ENCODE data around the gene FCSK.
"Not testable (repeated sequence)": the region's sequence is repeated elsewhere in the genome, so short reads cannot be mapped to it uniquely, and the experiment has no call there.

Gene FCSK

DNA sequence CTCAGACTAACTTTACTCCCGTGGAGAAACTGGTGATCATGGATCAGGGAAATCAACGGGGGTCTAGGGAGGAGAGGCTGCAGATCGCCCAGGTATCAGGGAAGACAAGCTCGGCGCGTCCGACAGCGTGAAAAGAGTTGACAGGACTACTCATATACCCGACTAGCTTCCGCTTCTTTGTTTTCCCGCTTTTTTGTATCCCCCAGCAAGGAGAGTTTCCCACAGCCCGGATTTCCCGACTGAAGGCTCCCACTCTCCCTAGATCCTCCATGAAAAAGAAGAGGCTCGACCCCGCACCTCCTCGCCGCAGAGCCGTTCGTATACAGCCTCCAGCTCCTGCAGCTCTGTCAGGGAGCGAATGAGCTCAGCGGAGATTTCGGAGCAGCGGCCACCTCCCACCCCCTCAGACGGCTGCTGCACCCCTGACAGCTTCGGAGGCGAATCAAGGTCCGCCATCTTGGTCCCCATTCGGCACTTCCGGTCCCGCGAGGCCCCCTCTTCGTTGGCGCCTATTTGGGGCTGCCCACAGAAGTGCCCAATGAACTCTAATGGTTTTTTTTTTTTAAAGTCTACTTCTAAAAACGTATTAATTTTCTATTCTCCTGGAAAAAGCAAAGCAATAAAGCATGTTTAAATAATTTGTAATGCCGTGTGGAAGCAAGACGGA is 68.8 kb downstream of the FCSK start, which contains the start of gene COG4:
COG4 (minus strand) TSS at position 479 of the 667 bp plus-strand sequence; CDS start at position 468, 11 bp downstream.
- DNase-seq (ENCODE audit: low spot score) = peak; percentile 92

GRCh38 chr16:70523743-70524398 is 69.5 kb downstream of the FCSK start, which contains the start of gene SF3B3:
TSS of gene SF3B3 (plus strand) at chr16:70523816. CDS start at chr16:70526657, 2,841 bp downstream.
- peak; percentile 89 for DNase-seq (ENCODE audit: low spot score)

DNA sequence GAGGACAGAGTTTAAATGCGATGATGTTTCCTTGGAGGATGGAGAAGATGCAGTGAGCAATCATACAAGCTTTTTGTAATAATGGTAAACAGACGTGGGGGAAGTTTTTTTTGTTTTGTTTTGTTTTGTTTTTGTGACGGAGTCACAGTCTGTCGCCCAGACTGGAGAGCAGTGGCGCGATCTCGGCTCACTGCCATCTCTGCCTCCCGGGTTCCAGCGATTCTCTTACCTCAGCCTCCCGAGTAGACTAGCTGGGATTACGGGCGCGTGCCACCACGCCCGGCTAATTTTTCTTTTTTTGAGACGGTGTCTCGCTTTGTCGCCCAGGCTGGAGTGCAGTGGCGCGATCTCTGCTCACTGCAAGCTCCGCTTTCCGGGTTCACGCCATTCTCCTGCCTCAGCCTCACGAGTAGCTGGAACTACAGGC is 70.0 kb downstream of the FCSK start:
- DNase-seq (ENCODE audit: low spot score) = not testable (repeated sequence)

GRCh38 chr16:70526403-70526802 is 72.0 kb downstream of the FCSK start:
- no peak for DNase-seq (ENCODE audit: low spot score)

GRCh38 chr16:70527315-70527996 is 73.1 kb downstream of the FCSK start:
- no peak for DNase-seq (ENCODE audit: low spot score)

DNA sequence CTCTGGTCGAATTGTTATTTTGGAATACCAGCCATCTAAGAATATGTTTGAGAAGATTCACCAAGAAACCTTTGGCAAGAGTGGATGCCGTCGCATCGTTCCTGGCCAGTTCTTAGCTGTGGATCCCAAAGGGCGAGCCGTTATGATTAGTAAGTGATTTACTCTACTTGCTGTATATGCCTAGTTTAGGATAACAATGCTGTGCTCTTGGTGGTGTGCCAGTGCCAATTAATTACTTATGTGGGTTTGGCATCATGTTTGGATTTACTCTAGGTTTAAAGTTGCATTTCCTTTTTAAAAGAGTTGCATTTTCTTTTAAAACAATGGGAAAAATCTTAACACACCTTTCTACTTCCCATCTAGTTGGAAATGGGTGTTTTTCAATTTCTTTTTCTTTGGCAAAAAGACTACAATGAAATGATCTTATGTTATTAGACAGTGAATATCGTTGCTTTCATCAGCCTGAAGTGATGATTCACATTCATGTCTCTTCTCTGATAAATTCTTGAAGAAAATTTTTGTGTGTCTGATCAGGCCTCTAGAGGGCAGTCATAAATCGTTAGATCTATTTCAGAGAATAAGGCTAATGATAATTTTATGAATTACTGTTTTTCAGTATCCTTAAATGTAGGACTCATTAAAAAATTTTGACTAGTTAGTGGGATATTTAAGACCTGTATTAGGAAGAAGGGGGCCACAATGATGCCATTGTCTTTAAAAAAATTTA is 74.8 kb downstream of the FCSK start:
- DNase-seq (ENCODE audit: low spot score) = peak; percentile 25

Small RNAs within 50 kb of the gene (small RNA-seq; reads per million reads assigned to genes)
- gene RNU6-23P (0.84 to 0.89 reads per million in 2 experiments), gene RPS27P26 (0 reads per million in 2 experiments), gene SNORD111B (6.8 to 87.4 reads per million in 2 experiments)

All from SK-N-DZ (cell line).